Caco-2 (cell line): ENCODE data around the gene USP22. TPM values are rescaled to one million over a fixed set of nuclear protein-coding genes. Genes with fewer than 3 reads are reported as not detected.

Source experiments
- BruUV-seq: library from RNA; stranded (reverse); fragments of 400-500 nt; replicated peaks from 2 replicates; lab custom pipeline; 2021; lab: Mats Ljungman, UMichigan
- CTCF ChIA-PET: fragments of 300-600 bp; sonication (Branson Sonifier 250); formaldehyde crosslinking; loops from one replicate; lab custom pipeline; 2022; ENCODE audit warnings: antibody characterized with exemption; lab: Charles Lee
- POLR2A ChIA-PET: fragments of 300-600 bp; sonication (Branson Sonifier 250); formaldehyde crosslinking; loops from one replicate; lab custom pipeline; 2022; ENCODE audit warnings: antibody characterized with exemption; lab: Charles Lee
- DNase-seq, 2 experiments: peaks; one replicate each; pipeline versions ENCODE4 v3.0.0 to v3.0.0-alpha.2; 2020 to 2022
- H3K27me3 ChIP-seq: replicated peaks from 2 replicates; pipeline ENCODE4 v1.6.0; 2011; ENCODE audit warnings: low read length; ENCODE audit not compliant: control insufficient read depth, insufficient read depth
- H3K36me3 ChIP-seq: 2 replicates; pipeline ENCODE4 v1.5.1; 2011; ENCODE audit warnings: low read length; ENCODE audit not compliant: control insufficient read depth, insufficient read depth
- H3K4me1 ChIP-seq: fragments of 250-450 bp; sonication (Bioruptor Pico); 2 replicates; pipeline ENCODE4 v1.5.1; 2020; ENCODE audit warnings: mild to moderate bottlenecking
- H3K4me3 ChIP-seq: 2 replicates; pipeline ENCODE4 v1.5.1; 2011; ENCODE audit warnings: low read depth, mild to moderate bottlenecking, control low read depth, low read length
- H3K9me3 ChIP-seq: fragments of 250-450 bp; sonication (Bioruptor Pico); 2 replicates; pipeline ENCODE4 v1.5.1; 2020; ENCODE audit warnings: mild to moderate bottlenecking, moderate library complexity
- H3K27ac Mint-ChIP-seq: one replicate; pipeline ENCODE4 v1.8.0; 2022; ENCODE audit warnings: mixed read lengths; ENCODE audit not compliant: unreplicated experiment
- H3K27me3 Mint-ChIP-seq: one replicate; pipeline ENCODE4 v1.8.0; 2022; ENCODE audit warnings: mixed read lengths; ENCODE audit not compliant: insufficient read depth, unreplicated experiment
- H3K36me3 Mint-ChIP-seq: one replicate; pipeline ENCODE4 v1.8.0; 2022; ENCODE audit warnings: mild to moderate bottlenecking, mixed read lengths; ENCODE audit not compliant: insufficient read depth, unreplicated experiment
- H3K4me1 Mint-ChIP-seq: one replicate; pipeline ENCODE4 v1.8.0; 2022; ENCODE audit warnings: low read depth, mixed read lengths; ENCODE audit not compliant: unreplicated experiment
- H3K4me3 Mint-ChIP-seq: one replicate; pipeline ENCODE4 v1.8.0; 2022; ENCODE audit warnings: mild to moderate bottlenecking, moderate library complexity, mixed read lengths; ENCODE audit not compliant: unreplicated experiment
- H3K9me3 Mint-ChIP-seq: one replicate; pipeline ENCODE4 v1.8.0; 2022; ENCODE audit warnings: mixed read lengths; ENCODE audit not compliant: unreplicated experiment
- CTCF ChIP-seq, 2 experiments: fragments of 200-600 bp in 1 of 2; IDR thresholded peaks; 1 replicate in 1 of 2; 2 replicates in 1 of 2; pipeline versions ENCODE4 v1.5.1 to v1.8.0; 2011 to 2022; ENCODE audit warnings: antibody characterized with exemption in 1 of 2, control low read depth in 1 of 2, inconsistent platforms in 1 of 2, low read depth in 1 of 2, low read length in 1 of 2, mild to moderate bottlenecking in 1 of 2, moderate library complexity in 1 of 2; ENCODE audit not compliant: insufficient read depth in 1 of 2, severe bottlenecking in 1 of 2, unreplicated experiment in 1 of 2
- intact Hi-C: fragments of 100-400 bp; cut with micrococcal nuclease; formaldehyde crosslinking; loops from one replicate; pipeline ENCODE4 v1.10.0; 2022; ENCODE audit not compliant: unreplicated experiment
- total RNA-seq: library from RNA; stranded (reverse); gene quantifications from 2 replicates; pipeline ENCODE4 v1.2.3, GENCODE V29; 2022

USP22 gene
- total RNA-seq, 1 experiment from 2014 or later: 267 TPM

DNA sequence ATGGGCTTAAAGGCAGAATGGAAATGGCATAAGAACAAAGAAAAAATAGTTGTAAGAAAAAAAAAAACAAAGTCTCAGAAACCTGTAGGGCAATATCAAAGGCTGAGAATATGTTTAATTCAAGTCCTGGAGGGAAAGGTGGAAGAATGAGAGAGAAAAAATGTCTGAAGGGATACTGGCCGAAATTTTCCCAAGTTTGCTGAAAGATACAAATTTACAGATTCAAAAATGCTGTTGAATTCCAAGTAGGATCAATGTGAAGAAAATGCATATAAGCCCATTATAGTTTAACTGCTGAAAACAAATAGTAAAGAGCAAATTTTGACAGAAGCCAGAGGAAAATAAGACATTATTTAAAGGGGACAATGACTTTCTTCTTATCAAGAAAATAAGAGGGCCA lies 6.6 kb upstream of the USP22 start:
- Histone ChIP-seq H3K4me1 (peaks cover 15% of the 10 kb centered on the region), H3K27me3 (no peaks in the 10 kb centered on the region), H3K36me3 (no peaks in the 10 kb centered on the region), H3K9me3 (no peaks in the 10 kb centered on the region), H3K4me3 (no peak overlapping the region)
- H3K36me3 Mint-ChIP-seq: no peaks in the 10 kb centered on the region
- no peaks in the 10 kb centered on the region for H3K27me3 Mint-ChIP-seq
- H3K9me3 Mint-ChIP-seq: peaks cover 10% of the 10 kb centered on the region
- H3K4me3 Mint-ChIP-seq: no peak overlapping the region
- BruUV-seq: no TSS peak
- H3K27ac Mint-ChIP-seq: no peak overlapping the region
- ChIA-PET POLR2A (interaction anchor here (0.6 kb wide), 1 partner anchor 151 kb away, joined by 3 read pairs; no protein-coding TSS in a partner anchor), CTCF (no interaction called here)
- DNase-seq: no peak
- TF ChIP-seq CTCF (IDR thresholded peaks at IDR 0.05; ENCODE audit: insufficient read depth in 1 of 2, low read depth in 1 of 2, low read length in 1 of 2, severe bottlenecking in 1 of 2, unreplicated experiment in 1 of 2): no peak
- peaks cover 15% of the 10 kb centered on the region for H3K4me1 Mint-ChIP-seq
- intact Hi-C loops: no loop called here

DNA sequence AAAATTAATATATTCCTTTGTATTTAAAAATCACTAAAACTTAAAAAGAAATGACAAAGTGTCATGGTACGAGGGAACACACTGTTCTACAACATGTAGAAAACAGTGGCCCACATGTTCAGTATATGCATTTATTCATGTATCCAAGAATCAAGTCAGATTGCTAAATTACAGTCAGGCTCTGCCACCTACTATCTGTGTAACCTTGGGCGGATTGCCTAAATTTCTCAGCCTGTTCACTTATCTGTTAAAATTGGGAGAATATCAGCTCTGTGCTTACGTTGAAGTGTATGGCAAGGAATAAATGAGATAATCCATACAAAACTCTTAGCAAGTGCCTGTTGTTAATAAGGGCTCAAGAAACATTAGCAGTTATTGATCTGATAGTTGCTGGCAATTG lies 3.4 kb upstream of the USP22 start:
- no peak for TF ChIP-seq CTCF (IDR thresholded peaks at IDR 0.05; ENCODE audit: insufficient read depth in 1 of 2, low read depth in 1 of 2, low read length in 1 of 2, severe bottlenecking in 1 of 2, unreplicated experiment in 1 of 2)
- Histone ChIP-seq H3K9me3 (no peaks in the 10 kb centered on the region), H3K4me1 (no peaks in the 10 kb centered on the region; the same call in 1 of the 2 replicates), H3K36me3 (no peaks in the 10 kb centered on the region), H3K4me3 (no peak overlapping the region), H3K27me3 (no peaks in the 10 kb centered on the region)
- Mint-ChIP-seq H3K4me1 (peaks cover 9% of the 10 kb centered on the region), H3K9me3 (peaks cover 10% of the 10 kb centered on the region), H3K4me3 (no peak overlapping the region), H3K27me3 (no peaks in the 10 kb centered on the region), H3K27ac (no peak overlapping the region), H3K36me3 (peaks cover 10% of the 10 kb centered on the region)
- intact Hi-C loops: no loop called here
- DNase-seq: no peak
- POLR2A ChIA-PET: no interaction called here
- BruUV-seq: no TSS peak
- CTCF ChIA-PET: no interaction called here

DNA sequence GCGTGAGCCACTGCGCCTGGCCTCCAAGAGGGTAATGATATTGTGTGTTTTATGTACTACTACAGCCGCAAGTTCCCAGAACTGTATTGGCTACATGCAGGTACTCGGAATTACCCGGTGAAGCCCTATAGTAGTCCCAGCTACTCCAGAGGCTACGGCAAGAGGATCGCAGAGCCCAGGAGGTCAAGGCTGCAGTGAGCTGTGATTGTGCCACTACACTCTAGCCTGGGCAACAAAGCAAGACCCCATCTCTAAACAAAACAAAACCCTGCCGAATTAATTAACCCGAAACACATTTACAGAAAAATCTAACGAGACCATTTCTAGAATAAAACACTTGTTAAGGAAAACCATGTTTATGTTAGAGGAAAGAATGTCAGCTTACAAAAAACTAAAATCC lies 2.2 kb upstream of the USP22 start:
- peaks cover 22% of the 10 kb centered on the region for H3K36me3 Mint-ChIP-seq
- H3K27ac Mint-ChIP-seq: peak overlapping the region; percentile 71
- TF ChIP-seq CTCF (IDR thresholded peaks at IDR 0.05; ENCODE audit: insufficient read depth in 1 of 2, low read depth in 1 of 2, low read length in 1 of 2, severe bottlenecking in 1 of 2, unreplicated experiment in 1 of 2): no peak
- peaks cover 10% of the 10 kb centered on the region for H3K9me3 Mint-ChIP-seq
- H3K4me1 ChIP-seq: no peaks in the 10 kb centered on the region
- no peak overlapping the region for H3K4me3 ChIP-seq
- no peaks in the 10 kb centered on the region for H3K27me3 Mint-ChIP-seq
- no peaks in the 10 kb centered on the region for H3K9me3 ChIP-seq
- peak overlapping the region; percentile 80 for H3K4me3 Mint-ChIP-seq
- no peaks in the 10 kb centered on the region for H3K27me3 ChIP-seq
- ChIA-PET CTCF (no interaction called here), POLR2A (interaction anchor here (2.9 kb wide), 1 partner anchor 54 kb away, joined by 39 read pairs; no protein-coding TSS in a partner anchor)
- intact Hi-C loops: no loop called here
- H3K4me1 Mint-ChIP-seq: peaks cover 9% of the 10 kb centered on the region
- no peak for DNase-seq
- BruUV-seq: no TSS peak
- no peaks in the 10 kb centered on the region for H3K36me3 ChIP-seq
